Measurements from ENCODE around the gene SELENOF.

The SELENOF gene

GRCh38 chr1:86832433-86832832 lies 81.5 kb downstream of the SELENOF start:
- TF ChIP-seq CTCF (IDR thresholded peaks at IDR 0.05; ENCODE audit: borderline replicate concordance, insufficient read depth, low read depth, low read length): no peak
- no peak overlapping the region for H3K4me3 ChIP-seq (ENCODE audit: low read depth, low read length)

- TF ChIP-seq CTCF (IDR thresholded peaks at IDR 0.05; ENCODE audit: borderline replicate concordance, insufficient read depth, low read depth, low read length): no peak
- no peak overlapping the region for H3K4me3 ChIP-seq (ENCODE audit: low read depth, low read length)
Observed at GRCh38 chr1:86829321-86829720, 84.6 kb downstream of the SELENOF start.

GRCh38 chr1:86828024-86828423 lies 85.9 kb downstream of the SELENOF start:
- no peak for TF ChIP-seq CTCF (IDR thresholded peaks at IDR 0.05; ENCODE audit: borderline replicate concordance, insufficient read depth, low read depth, low read length)
- H3K4me3 ChIP-seq (ENCODE audit: low read depth, low read length): no peak overlapping the region

GRCh38 chr1:86826856-86827255 lies 87.1 kb downstream of the SELENOF start:
- no peak for TF ChIP-seq CTCF (IDR thresholded peaks at IDR 0.05; ENCODE audit: borderline replicate concordance, insufficient read depth, low read depth, low read length)

GRCh38 chr1:86825319-86825718 lies 88.6 kb downstream of the SELENOF start:
- no peak overlapping the region for H3K4me3 ChIP-seq (ENCODE audit: low read depth, low read length)

More at GRCh38 chr1:86826856-86827255, 87.1 kb downstream of the SELENOF start:
- no peak overlapping the region for H3K4me3 ChIP-seq (ENCODE audit: low read depth, low read length)

GRCh38 chr1:86823821-86824500 lies 90.0 kb downstream of the SELENOF start:
- no peak overlapping the region for H3K4me3 ChIP-seq (ENCODE audit: low read depth, low read length)
- no peak for TF ChIP-seq CTCF (IDR thresholded peaks at IDR 0.05; ENCODE audit: borderline replicate concordance, insufficient read depth, low read depth, low read length)

More at GRCh38 chr1:86825319-86825718, 88.6 kb downstream of the SELENOF start:
- no peak for TF ChIP-seq CTCF (IDR thresholded peaks at IDR 0.05; ENCODE audit: borderline replicate concordance, insufficient read depth, low read depth, low read length)

- TF ChIP-seq CTCF (IDR thresholded peaks at IDR 0.05; ENCODE audit: borderline replicate concordance, insufficient read depth, low read depth, low read length): no peak
- H3K4me3 ChIP-seq (ENCODE audit: low read depth, low read length): no peak overlapping the region
Observed at GRCh38 chr1:86823386-86823785, 90.5 kb downstream of the SELENOF start.

Data from GM12875 (cell line).